Measurements from ENCODE around the gene VWDE. TPM values are rescaled to one million over a fixed set of nuclear protein-coding genes. Genes with fewer than 3 reads are reported as not detected.

The VWDE gene
- total and polyA plus RNA-seq, 8 donors, result 0.06 to 19.3 (median 1.4) TPM; not detected in 3

DNA sequence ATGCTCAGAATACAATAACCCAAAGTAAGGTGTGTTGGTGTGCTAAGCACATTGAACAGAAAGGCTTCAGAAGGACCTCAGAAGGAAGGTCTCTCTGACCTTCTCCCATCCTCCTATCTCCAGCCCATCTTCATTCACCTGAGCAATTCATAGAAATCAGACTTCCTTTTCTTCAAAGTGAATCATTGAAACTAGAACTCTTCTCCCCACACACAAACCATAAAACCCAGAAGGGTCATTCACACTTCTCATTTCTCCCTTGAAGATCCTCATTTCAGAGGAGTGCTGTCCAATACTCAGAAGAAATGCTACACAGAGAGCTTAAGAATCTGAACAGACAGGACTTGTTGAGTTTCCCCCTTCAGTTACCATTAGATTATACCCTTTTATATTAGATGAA lies 89.5 kb downstream of the VWDE start:
- DNase-seq, result no peak
- Histone ChIP-seq H3K9me3 (no peaks in the 10 kb centered on the region), H3K4me1 (peaks cover 0 to 26% (median 0%) of the 10 kb centered on the region in 4 donors), H3K27me3 (no peaks in the 10 kb centered on the region), H3K27ac (no peak overlapping the region), H3K36me3 (no peaks in the 10 kb centered on the region), H3K4me3 (no peak overlapping the region)
- intact Hi-C loops (cut with DNase I; ENCODE audit: low total_unique reads), result no loop called here
- TF ChIP-seq, protein P1, sequence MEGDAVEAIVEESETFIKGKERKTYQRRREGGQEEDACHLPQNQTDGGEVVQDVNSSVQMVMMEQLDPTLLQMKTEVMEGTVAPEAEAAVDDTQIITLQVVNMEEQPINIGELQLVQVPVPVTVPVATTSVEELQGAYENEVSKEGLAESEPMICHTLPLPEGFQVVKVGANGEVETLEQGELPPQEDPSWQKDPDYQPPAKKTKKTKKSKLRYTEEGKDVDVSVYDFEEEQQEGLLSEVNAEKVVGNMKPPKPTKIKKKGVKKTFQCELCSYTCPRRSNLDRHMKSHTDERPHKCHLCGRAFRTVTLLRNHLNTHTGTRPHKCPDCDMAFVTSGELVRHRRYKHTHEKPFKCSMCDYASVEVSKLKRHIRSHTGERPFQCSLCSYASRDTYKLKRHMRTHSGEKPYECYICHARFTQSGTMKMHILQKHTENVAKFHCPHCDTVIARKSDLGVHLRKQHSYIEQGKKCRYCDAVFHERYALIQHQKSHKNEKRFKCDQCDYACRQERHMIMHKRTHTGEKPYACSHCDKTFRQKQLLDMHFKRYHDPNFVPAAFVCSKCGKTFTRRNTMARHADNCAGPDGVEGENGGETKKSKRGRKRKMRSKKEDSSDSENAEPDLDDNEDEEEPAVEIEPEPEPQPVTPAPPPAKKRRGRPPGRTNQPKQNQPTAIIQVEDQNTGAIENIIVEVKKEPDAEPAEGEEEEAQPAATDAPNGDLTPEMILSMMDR (IDR thresholded peaks at IDR 0.05), result no peak
- TF ChIP-seq POLR2AphosphoS5 (IDR thresholded peaks at IDR 0.05) (no peak), POLR2A (IDR thresholded peaks at IDR 0.05) (no peak)

DNA sequence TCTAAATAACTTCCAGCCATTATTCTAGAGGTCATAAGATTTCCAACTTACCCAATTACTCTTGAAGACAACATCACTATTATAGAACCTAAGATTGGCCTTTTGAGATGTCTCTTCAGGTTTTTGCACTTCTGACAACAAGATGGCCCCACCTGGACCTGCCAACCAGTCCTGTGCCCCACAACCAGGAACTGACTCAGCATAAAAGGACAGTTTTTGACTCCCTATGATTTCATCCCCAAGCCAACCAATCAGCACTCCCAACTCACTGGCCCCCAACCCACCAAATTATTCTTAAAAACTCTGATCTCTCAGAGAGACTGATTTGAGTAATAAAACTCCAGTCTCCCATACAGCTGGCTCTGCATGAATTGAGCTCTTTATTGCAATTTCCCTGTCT lies 98.2 kb downstream of the VWDE start:
- Histone ChIP-seq H3K4me1 (peaks cover 0 to 6% (median 0%) of the 10 kb centered on the region in 4 donors), H3K36me3 (no peaks in the 10 kb centered on the region), H3K9me3 (peaks cover 0 to 7% (median 0%) of the 10 kb centered on the region in 4 donors), H3K27ac (no peak overlapping the region), H3K4me3 (no peak overlapping the region), H3K27me3 (no peaks in the 10 kb centered on the region)
- DNase-seq, result no peak
- intact Hi-C loops (cut with DNase I; ENCODE audit: low total_unique reads), result no loop called here
- TF ChIP-seq POLR2AphosphoS5 (IDR thresholded peaks at IDR 0.05) (no peak), EP300 (IDR thresholded peaks at IDR 0.05) (no peak), POLR2A (IDR thresholded peaks at IDR 0.05) (no peak)
- TF ChIP-seq, protein P1 (IDR thresholded peaks at IDR 0.05), result no peak

DNA sequence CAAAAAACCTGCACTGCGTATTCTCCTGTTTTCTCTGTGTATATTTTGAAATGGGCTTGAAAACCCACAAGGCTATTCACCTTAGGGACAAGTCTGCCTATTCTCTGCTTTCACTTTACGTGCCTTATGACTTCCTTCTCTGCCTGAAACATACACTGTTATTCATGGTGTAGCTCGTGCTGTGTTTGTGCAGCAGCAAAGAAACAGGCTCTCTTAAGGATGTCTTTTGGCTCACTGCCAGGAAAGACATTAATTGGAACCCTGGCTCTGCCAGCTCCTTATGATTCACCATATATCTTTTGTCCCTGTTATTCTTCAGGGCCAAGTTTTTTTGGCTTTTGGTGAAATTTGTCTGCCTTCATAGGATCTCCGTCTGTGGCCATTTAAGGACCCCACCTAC lies 100.2 kb downstream of the VWDE start:
- H3K27me3 ChIP-seq, result no peaks in the 10 kb centered on the region
- intact Hi-C loops (cut with DNase I; ENCODE audit: low total_unique reads), result no loop called here
- H3K4me3 ChIP-seq, result no peak overlapping the region
- H3K36me3 ChIP-seq, result no peaks in the 10 kb centered on the region
- 56 to 77% (median 71%) methylated on average over 4 of the region's 4 CpGs for WGBS, 5 donors
- DNase-seq, result peak in 1 of 2 donors; percentile 33
- no peak overlapping the region for H3K27ac ChIP-seq
- H3K4me1 ChIP-seq, result no peaks in the 10 kb centered on the region
- no peak for TF ChIP-seq POLR2AphosphoS5 (IDR thresholded peaks at IDR 0.05)
- no peak for TF ChIP-seq POLR2A (IDR thresholded peaks at IDR 0.05)
- TF ChIP-seq, protein P1 (IDR thresholded peaks at IDR 0.05), result no peak
- no peak for TF ChIP-seq EP300 (IDR thresholded peaks at IDR 0.05)
- H3K9me3 ChIP-seq, result peaks cover 0 to 7% (median 0%) of the 10 kb centered on the region in 4 donors

DNA sequence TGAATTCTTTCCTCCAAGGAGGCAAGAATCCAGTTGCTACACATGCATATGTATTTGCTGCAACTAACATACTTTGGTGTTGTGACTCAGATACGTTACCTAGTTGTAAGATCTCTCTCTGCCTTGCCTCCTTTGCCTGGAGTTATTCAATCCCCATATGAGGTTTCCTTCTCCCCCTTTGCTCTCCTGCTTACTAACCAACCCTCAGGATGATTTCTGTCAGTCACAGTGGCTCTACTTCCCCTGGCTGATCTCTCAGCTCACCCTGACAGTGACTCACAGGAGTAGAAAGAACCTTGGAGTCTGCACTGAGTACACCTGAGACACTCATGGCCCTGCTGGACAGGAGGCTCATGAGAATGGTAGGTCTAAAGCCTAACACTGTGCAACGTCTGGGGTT lies 100.6 kb downstream of the VWDE start:
- intact Hi-C loops (cut with DNase I; ENCODE audit: low total_unique reads), result no loop called here
- H3K9me3 ChIP-seq, result peaks cover 0 to 7% (median 0%) of the 10 kb centered on the region in 4 donors
- TF ChIP-seq POLR2A (IDR thresholded peaks at IDR 0.05) (no peak), EP300 (IDR thresholded peaks at IDR 0.05) (no peak), POLR2AphosphoS5 (IDR thresholded peaks at IDR 0.05) (no peak)
- TF ChIP-seq, protein P1 (IDR thresholded peaks at IDR 0.05), result no peak
- H3K36me3 ChIP-seq, result no peaks in the 10 kb centered on the region
- 69 to 87% (median 74%) methylated on average over 2 of the region's 2 CpGs for WGBS, 5 donors
- no peak overlapping the region for H3K4me3 ChIP-seq
- H3K27me3 ChIP-seq, result no peaks in the 10 kb centered on the region
- no peaks in the 10 kb centered on the region for H3K4me1 ChIP-seq
- no peak for DNase-seq
- H3K27ac ChIP-seq, result no peak overlapping the region

Data from stomach (tissue), 9 donors.